ENCODE data around the gene CC2D2B.

- TF ChIP-seq POLR2A (IDR thresholded peaks at IDR 0.05): no peak
- TF ChIP-seq, protein P1, sequence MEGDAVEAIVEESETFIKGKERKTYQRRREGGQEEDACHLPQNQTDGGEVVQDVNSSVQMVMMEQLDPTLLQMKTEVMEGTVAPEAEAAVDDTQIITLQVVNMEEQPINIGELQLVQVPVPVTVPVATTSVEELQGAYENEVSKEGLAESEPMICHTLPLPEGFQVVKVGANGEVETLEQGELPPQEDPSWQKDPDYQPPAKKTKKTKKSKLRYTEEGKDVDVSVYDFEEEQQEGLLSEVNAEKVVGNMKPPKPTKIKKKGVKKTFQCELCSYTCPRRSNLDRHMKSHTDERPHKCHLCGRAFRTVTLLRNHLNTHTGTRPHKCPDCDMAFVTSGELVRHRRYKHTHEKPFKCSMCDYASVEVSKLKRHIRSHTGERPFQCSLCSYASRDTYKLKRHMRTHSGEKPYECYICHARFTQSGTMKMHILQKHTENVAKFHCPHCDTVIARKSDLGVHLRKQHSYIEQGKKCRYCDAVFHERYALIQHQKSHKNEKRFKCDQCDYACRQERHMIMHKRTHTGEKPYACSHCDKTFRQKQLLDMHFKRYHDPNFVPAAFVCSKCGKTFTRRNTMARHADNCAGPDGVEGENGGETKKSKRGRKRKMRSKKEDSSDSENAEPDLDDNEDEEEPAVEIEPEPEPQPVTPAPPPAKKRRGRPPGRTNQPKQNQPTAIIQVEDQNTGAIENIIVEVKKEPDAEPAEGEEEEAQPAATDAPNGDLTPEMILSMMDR (IDR thresholded peaks at IDR 0.05): no peak
These were observed 1.8 kb downstream of the CC2D2B start for GRCh38 chr10:95909561-95909960.
